SK-N-DZ (cell line): ENCODE measurements around the gene INSRR.

Experiments
- DNase-seq: peaks from one replicate; pipeline ENCODE4 v3.0.0-alpha.2; 2015; ENCODE audit warnings: low spot score

INSRR gene

GRCh38 chr1:156833603-156834002 is 25.3 kb downstream of the INSRR start:
- DNase-seq, result no peak

GRCh38 chr1:156832434-156832833 is 26.5 kb downstream of the INSRR start:
- DNase-seq, result no peak

GRCh38 chr1:156828400-156829124 is 30.4 kb downstream of the INSRR start:
- no peak for DNase-seq

- DNase-seq, result no peak
Measured at GRCh38 chr1:156826630-156827029, 32.3 kb downstream of the INSRR start.

- DNase-seq, result no peak
Measured at GRCh38 chr1:156823210-156823790, 35.6 kb downstream of the INSRR start.

- DNase-seq, result no peak
Measured at GRCh38 chr1:156822680-156823079, 36.2 kb downstream of the INSRR start.

GRCh38 chr1:156821801-156822200 is 37.1 kb downstream of the INSRR start:
- DNase-seq, result no peak

- DNase-seq, result no peak
Measured at GRCh38 chr1:156816561-156817328, 42.2 kb downstream of the INSRR start, which contains the start of gene SH2D2A. SH2D2A (minus strand) TSS chr1:156816848; CDS start chr1:156816708, 140 bp downstream.

- peak; percentile 43 for DNase-seq
Measured at GRCh38 chr1:156815961-156816422, 42.9 kb downstream of the INSRR start.

GRCh38 chr1:156815307-156815826 is 43.5 kb downstream of the INSRR start:
- peak; percentile 77 for DNase-seq

- peak; percentile 13 for DNase-seq
Measured at GRCh38 chr1:156814571-156815260, 44.2 kb downstream of the INSRR start.

- DNase-seq, result no peak
Measured at GRCh38 chr1:156813750-156814570, 45.0 kb downstream of the INSRR start.

GRCh38 chr1:156813298-156813697 is 45.6 kb downstream of the INSRR start:
- no peak for DNase-seq

GRCh38 chr1:156812293-156812990 is 46.5 kb downstream of the INSRR start:
- DNase-seq, result no peak

- DNase-seq, result peak; percentile 54
Measured at GRCh38 chr1:156811168-156811567, 47.7 kb downstream of the INSRR start.

GRCh38 chr1:156809711-156810366 is 49.1 kb downstream of the INSRR start:
- DNase-seq, result no peak

- no peak for DNase-seq
Measured at GRCh38 chr1:156809281-156809680, 49.6 kb downstream of the INSRR start.

- no peak for DNase-seq
Measured at GRCh38 chr1:156808186-156809030, 50.5 kb downstream of the INSRR start.

- no peak for DNase-seq
Measured at GRCh38 chr1:156807627-156808026, 51.3 kb downstream of the INSRR start.
